Fibroblast of skin of right biceps (primary cell): Measurements from ENCODE around the gene AANAT.
"Not testable (repeated sequence)": the region's sequence is repeated elsewhere in the genome, so short reads cannot be mapped to it uniquely, and the experiment has no call there.

Experiments
- DNase-seq: peaks from one replicate; pipeline ENCODE4 v3.0.0-alpha.2; 2013

Gene AANAT

DNA sequence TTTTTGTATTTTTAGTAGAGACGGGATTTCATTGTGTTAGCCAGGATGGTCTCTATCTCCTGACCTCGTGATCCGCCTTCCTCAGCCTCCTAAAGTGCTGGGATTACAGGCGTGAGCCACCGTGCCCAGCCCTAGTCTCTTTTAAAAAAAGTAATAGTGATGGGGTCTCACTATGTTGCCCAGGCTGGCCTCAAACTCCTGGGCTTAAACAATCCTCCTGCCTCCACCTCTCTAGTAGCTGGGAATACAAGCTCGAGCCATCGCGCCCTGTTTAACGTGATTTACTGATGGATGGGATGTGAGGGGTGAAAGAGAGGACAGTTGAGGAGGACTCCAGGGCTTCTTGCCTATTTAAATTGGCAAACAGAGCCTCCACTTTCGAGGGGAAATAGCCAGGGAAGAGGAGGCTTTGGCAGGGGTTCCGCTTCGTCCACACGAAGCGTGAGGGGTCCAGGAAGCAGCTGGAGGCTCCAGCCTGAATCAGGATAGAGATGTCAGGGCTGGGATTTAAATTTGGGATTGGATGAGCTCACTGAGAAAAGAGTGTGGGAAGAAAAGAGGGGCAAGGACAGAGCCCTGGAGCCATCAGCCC is 41.2 kb downstream of the AANAT start:
- not testable (repeated sequence) for DNase-seq

DNA sequence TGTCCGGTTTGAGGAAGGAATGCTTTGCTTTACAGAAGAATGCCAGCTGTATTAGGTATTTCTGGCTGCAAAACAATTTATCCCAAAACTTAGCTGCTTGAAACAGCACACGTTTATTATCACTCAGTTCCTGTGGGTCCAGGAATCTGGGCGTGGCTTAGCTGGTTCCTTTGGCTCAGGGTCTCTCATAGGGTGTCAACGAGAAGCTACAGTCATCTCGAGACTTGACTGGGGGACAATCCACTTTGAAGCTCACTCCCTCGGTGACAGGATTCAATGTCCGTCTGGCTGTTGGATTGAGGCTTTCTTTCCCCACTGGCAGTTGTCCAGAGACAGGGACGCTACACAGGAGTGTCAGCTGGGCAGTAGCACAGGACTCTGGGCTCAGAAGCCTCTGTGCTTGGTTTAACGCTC is 43.4 kb downstream of the AANAT start:
- peak; percentile 29 for DNase-seq

- no peak for DNase-seq
Measured at GRCh38 chr17:76511668-76512365, 44.4 kb downstream of the AANAT start.

- no peak for DNase-seq
Measured at GRCh38 chr17:76512366-76513305, 45.2 kb downstream of the AANAT start.

- DNase-seq, result no peak
Measured at GRCh38 chr17:76513306-76513692, 45.9 kb downstream of the AANAT start.

GRCh38 chr17:76514355-76514754 is 47.0 kb downstream of the AANAT start:
- DNase-seq, result not testable (repeated sequence)

DNA sequence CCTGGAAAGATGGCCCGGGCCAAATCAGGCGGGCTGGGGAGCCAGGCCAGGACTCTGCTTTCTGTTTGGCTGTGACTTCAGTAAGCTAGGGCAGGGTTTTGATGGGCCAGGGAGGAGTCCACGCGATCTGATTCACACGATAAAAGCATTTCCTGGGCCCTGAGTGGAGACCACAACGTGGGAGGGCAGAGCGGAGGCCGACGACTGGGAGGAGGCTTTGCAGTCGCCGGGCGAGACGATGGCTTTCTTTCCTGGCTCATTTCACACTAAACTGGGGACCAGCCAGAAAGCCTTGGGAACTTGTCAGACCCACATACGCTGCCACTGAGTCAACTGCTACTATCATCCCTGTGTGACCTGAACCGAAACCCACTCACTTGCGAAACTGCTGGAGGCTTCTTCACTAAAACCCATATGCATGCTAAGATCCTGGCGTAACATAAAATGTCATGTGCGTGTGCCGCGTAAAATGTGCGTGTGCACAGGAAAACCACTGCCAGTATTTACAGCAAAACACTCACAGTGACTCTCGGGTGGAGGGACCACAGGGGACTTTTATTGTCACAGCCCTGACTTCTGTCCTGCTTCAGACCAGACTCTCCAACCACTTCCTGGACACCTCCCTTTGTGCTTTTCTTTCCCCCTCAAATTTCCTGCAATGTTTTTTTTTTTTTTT is 48.0 kb downstream of the AANAT start:
- DNase-seq, result peak; percentile 90

DNA sequence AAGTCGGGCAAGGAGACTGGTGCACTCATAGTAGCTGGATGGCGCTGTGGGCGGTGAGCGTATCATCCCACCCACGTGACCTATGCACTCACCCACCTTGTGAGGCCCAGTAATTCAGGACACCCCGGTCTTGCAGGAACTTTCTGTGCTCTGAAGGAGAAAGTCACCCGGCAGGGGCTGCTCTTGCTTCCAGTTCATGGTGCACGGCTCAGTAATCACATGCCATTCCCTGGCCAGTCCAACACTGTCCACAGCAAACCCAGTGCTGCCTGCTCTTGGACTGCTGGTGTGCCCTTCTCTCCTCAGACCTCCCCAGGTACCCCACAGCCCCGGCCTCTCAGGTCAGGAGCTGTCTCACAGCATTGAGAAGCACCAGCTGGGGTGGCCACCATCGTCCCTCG is 50.2 kb downstream of the AANAT start:
- DNase-seq, result no peak

GRCh38 chr17:76519048-76519966 is 51.9 kb downstream of the AANAT start:
- no peak for DNase-seq
